Measurements from ENCODE around the gene POR. TPM values are rescaled to one million over a fixed set of nuclear protein-coding genes. Genes with fewer than 3 reads are reported as not detected.
"Not testable (repeated sequence)": the region's sequence is repeated elsewhere in the genome, so short reads cannot be mapped to it uniquely, and the experiment has no call there.

Gene POR
- total RNA-seq, 1 experiment from 2014 or later: 34.8 TPM

- DNase-seq (ENCODE audit: low read depth): no peak
These were observed 29.9 kb upstream of the POR start for GRCh38 chr7:75885036-75885435.

- no peak for DNase-seq (ENCODE audit: low read depth)
These were observed 27.1 kb upstream of the POR start for GRCh38 chr7:75887669-75888369.

GRCh38 chr7:75888464-75889222, 26.3 kb upstream of the POR start:
- no peak for DNase-seq (ENCODE audit: low read depth)

GRCh38 chr7:75889223-75889825, 25.6 kb upstream of the POR start:
- DNase-seq (ENCODE audit: low read depth): no peak

GRCh38 chr7:75889826-75890225, 25.1 kb upstream of the POR start:
- peak; percentile 70 for DNase-seq (ENCODE audit: low read depth)

- DNase-seq (ENCODE audit: low read depth): not testable (repeated sequence)
These were observed 23.7 kb upstream of the POR start for GRCh38 chr7:75891237-75891636.

GRCh38 chr7:75891815-75892411, 23.0 kb upstream of the POR start:
- no peak for DNase-seq (ENCODE audit: low read depth)

- DNase-seq (ENCODE audit: low read depth): peak; percentile 67
These were observed 22.2 kb upstream of the POR start for GRCh38 chr7:75892634-75893272.

GRCh38 chr7:75896803-75897327, 18.1 kb upstream of the POR start:
- DNase-seq (ENCODE audit: low read depth): no peak

GRCh38 chr7:75900617-75901315, 14.2 kb upstream of the POR start:
- no peak for DNase-seq (ENCODE audit: low read depth)

- peak; percentile 50 for DNase-seq (ENCODE audit: low read depth)
These were observed 9.0 kb upstream of the POR start for GRCh38 chr7:75905785-75906604.

- no peak for DNase-seq (ENCODE audit: low read depth)
These were observed 7.8 kb upstream of the POR start for GRCh38 chr7:75906991-75907667.

GRCh38 chr7:75907668-75908039, 7.3 kb upstream of the POR start:
- DNase-seq (ENCODE audit: low read depth): not testable (repeated sequence)

- DNase-seq (ENCODE audit: low read depth): no peak
These were observed 5.3 kb upstream of the POR start for GRCh38 chr7:75909521-75910132.

- DNase-seq (ENCODE audit: low read depth): not testable (repeated sequence)
These were observed 3.8 kb upstream of the POR start for GRCh38 chr7:75911186-75911585.

GRCh38 chr7:75913437-75913836, 1.5 kb upstream of the POR start:
- DNase-seq (ENCODE audit: low read depth): no peak

- DNase-seq (ENCODE audit: low read depth): no peak
These were observed 743 bp upstream of the POR start for GRCh38 chr7:75914169-75914654.

GRCh38 chr7:75915416-75916156, 631 bp downstream of the POR start:
- peak; percentile 40 for DNase-seq (ENCODE audit: low read depth)
